Renal cortical epithelial cell (primary cell): ENCODE results near the gene KAT5. TPM values are rescaled to one million over a fixed set of nuclear protein-coding genes. Genes with fewer than 3 reads are reported as not detected.
A peak's percentile ranks its signal among the peaks of the same experiment; 100 is the strongest.
"Not testable (repeated sequence)": the region's sequence is repeated elsewhere in the genome, so short reads cannot be mapped to it uniquely, and the experiment has no call there.

Experiments used
- DNase-seq: peaks from one replicate; pipeline ENCODE4 v3.0.0-alpha.2; 2011; ENCODE audit warnings: low read depth
- total RNA-seq: library from RNA; depleted of rRNA; stranded (reverse); fragments of >200 nt; gene quantifications from 2 replicates; pipeline ENCODE4 v1.2.3, GENCODE V29; 2014

The KAT5 gene
- total RNA-seq, 1 donor from 2014 or later = 29.5 TPM

DNA sequence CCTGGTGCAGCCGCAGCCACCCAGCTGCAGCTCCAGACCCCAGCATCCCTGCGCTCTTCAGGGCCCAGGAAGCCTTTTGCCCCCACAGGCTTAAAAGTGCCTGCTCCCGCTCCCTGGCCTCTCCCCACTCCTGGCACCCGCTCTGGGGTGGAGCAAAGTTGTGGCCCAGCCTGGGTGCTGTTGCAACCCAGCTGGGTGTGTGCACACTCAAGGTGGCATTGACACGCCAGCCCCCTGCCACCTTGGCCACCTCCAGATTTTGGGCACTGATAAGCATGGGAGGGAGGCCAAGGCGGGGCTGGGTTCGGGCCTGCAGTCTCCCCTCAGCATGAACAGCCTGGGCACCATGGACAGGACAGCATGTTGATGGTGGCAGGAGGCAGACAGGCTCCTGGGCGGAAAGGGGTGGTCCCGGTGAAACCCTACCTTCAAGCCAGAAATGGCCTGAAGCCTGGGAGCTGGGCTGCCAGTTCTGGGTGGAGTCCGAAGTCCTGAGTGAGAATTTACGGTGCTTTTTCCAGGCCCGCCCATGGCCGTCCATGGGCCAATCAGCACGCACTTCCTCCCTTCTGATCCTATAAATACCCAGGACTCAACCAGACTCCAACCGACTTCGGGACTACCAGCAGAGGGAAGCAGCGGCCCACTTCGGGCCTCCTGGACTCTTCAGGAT is 32.1 kb downstream of the KAT5 start:
- peak; percentile 16 for DNase-seq

DNA sequence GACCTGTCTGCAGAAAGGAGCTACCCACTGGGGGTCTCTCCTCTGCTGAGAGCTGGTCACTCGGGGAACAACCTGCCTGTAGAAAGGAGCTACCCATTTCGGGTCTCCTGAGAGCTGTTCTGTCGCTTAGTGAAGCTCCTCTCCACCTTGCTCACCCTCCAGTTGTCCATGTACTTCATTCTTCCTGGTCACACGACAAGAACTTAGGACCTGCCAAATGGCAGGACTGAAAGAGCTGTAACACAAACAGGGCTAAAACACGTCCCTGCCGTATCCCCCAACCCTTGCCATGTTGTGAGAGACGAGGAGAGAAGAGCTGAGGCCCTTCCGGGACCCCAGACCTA is 32.6 kb downstream of the KAT5 start:
- DNase-seq = no peak

- no peak for DNase-seq
Observed at GRCh38 chr11:65745049-65745448, 33.0 kb downstream of the KAT5 start.

- not testable (repeated sequence) for DNase-seq
Observed at GRCh38 chr11:65762169-65762568, 50.1 kb downstream of the KAT5 start.

- DNase-seq = not testable (repeated sequence)
Observed at GRCh38 chr11:65762816-65763215, 50.8 kb downstream of the KAT5 start.

DNA sequence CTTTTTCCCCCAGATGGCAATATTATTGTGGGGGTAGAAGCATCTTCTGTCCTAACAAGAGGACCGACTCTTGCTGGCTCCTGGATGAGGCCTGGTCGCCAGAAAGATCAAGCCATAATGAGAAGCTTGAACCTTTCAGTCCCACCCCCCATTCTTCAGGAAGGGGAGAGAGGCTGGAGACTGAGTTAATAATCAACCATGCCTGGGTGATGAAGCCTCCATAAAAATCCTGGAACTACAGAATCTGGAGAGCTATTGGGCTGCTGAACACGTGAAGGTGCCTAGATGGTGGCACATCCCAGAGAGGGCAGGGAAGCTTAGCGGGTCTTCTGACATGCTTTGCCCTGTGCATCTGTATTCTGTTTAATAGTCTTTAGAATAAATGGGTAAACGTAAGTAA is 52.4 kb downstream of the KAT5 start:
- DNase-seq = peak; percentile 53

DNA sequence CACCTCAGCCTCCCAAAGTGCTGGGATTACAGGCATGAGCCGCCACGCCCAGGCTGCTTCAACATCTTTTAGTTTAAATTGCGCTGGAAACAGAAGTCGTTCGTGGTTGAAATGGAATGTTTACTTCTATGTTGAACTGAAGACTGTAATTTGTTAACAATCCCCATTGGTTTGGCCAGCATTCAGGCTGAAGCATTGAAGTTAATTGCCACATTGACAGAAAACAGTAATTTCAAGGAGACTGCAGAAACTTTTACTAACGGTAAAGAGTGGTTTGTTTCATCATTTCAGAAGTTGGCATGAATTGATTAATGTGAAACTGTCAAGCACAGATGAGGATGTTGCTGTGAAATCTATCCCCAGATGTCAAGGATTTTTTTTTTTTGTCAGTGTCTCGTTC is 54.5 kb downstream of the KAT5 start:
- DNase-seq = peak; percentile 46

GRCh38 chr11:65767406-65767805 is 55.4 kb downstream of the KAT5 start:
- DNase-seq = no peak

GRCh38 chr11:65767806-65768205 is 55.8 kb downstream of the KAT5 start:
- not testable (repeated sequence) for DNase-seq

Other genes with a start within 250 kb of the KAT5 start
- gene MALAT1, start 213.2 kb upstream of the KAT5 start, total RNA-seq = 3,367 and 12,764 TPM in 2 replicates
- gene SCYL1, start 187.2 kb upstream of the KAT5 start, total RNA-seq = 48.8 and 57.2 TPM in 2 replicates
- 11.6 and 82.8 TPM in 2 replicates for gene LTBP3, start 153.9 kb upstream of the KAT5 start, total RNA-seq
- 33.8 and 53.1 TPM in 2 replicates for gene ZNRD2, start 141.8 kb upstream of the KAT5 start, total RNA-seq
- 10.1 and 14.8 TPM in 2 replicates for gene FAM89B, start 139.7 kb upstream of the KAT5 start, total RNA-seq
- gene EHBP1L1, start 136.2 kb upstream of the KAT5 start, total RNA-seq = 31.0 and 39.4 TPM in 2 replicates
- 0.20 TPM in 1 of 2 replicates, not detected in the other for gene KCNK7, start 116.5 kb upstream of the KAT5 start, total RNA-seq
- 27.1 and 43.3 TPM in 2 replicates for gene MAP3K11, start 98.0 kb upstream of the KAT5 start, total RNA-seq
- gene PCNX3, start 96.5 kb upstream of the KAT5 start, total RNA-seq = 16.7 and 50.2 TPM in 2 replicates
- 16.8 and 29.1 TPM in 2 replicates for gene SIPA1, start 74.2 kb upstream of the KAT5 start, total RNA-seq
- 15.3 and 23.2 TPM in 2 replicates for gene RELA, start 49.3 kb upstream of the KAT5 start, total RNA-seq
- gene RNASEH2C, start 8.5 kb downstream of the KAT5 start, total RNA-seq = 17.2 and 21.5 TPM in 2 replicates
- gene AP5B1, start 68.7 kb downstream of the KAT5 start, total RNA-seq = 10.6 and 17.2 TPM in 2 replicates
- gene OVOL1, start 74.8 kb downstream of the KAT5 start, total RNA-seq = 0.20 and 5.2 TPM in 2 replicates
- 0.40 TPM in 1 of 2 replicates, not detected in the other for gene SNX32, start 121.7 kb downstream of the KAT5 start, total RNA-seq
- 1,035 and 1,160 TPM in 2 replicates for gene CFL1, start 145.9 kb downstream of the KAT5 start, total RNA-seq
- 37.0 and 52.4 TPM in 2 replicates for gene MUS81, start 148.2 kb downstream of the KAT5 start, total RNA-seq
- 18.9 and 35.0 TPM in 2 replicates for gene EFEMP2, start 160.5 kb downstream of the KAT5 start, total RNA-seq
- 0.35 TPM in 1 of 2 replicates, not detected in the other for gene CTSW, start 167.6 kb downstream of the KAT5 start, total RNA-seq
- 96.8 and 192 TPM in 2 replicates for gene FIBP, start 176.2 kb downstream of the KAT5 start, total RNA-seq
- gene CCDC85B, start 178.4 kb downstream of the KAT5 start, total RNA-seq = 10.0 and 13.5 TPM in 2 replicates
- 4.2 and 9.7 TPM in 2 replicates for gene FOSL1, start 188.1 kb downstream of the KAT5 start, total RNA-seq
- gene C11orf68, start 206.8 kb downstream of the KAT5 start, total RNA-seq = 6.9 and 15.7 TPM in 2 replicates
- gene DRAP1, start 207.2 kb downstream of the KAT5 start, total RNA-seq = 54.2 and 117 TPM in 2 replicates
- not detected in 2 replicates for gene TSGA10IP, start 233.2 kb downstream of the KAT5 start, total RNA-seq
- gene SART1, start 249.5 kb downstream of the KAT5 start, total RNA-seq = 10.8 and 43.3 TPM in 2 replicates